NCI-H1436 treated with DMSO at 0.1 percent for 48 hours (cell line): ENCODE results near the gene FFAR3.

Experiments
- DNase-seq: peaks from one replicate; lab custom pipeline; 2025; lab: John Stamatoyannopoulos, UW

The FFAR3 gene

GRCh38 chr19:35403116-35403760 lies 45.0 kb downstream of the FFAR3 start:
- DNase-seq, result no peak

- no peak for DNase-seq
Observed at GRCh38 chr19:35404879-35405622, 46.8 kb downstream of the FFAR3 start.

- DNase-seq, result no peak
Observed at GRCh38 chr19:35407619-35408018, 49.4 kb downstream of the FFAR3 start.

GRCh38 chr19:35408284-35409171 lies 50.3 kb downstream of the FFAR3 start:
- DNase-seq, result no peak

GRCh38 chr19:35409191-35409590 lies 50.9 kb downstream of the FFAR3 start:
- no peak for DNase-seq
